Stimulated activated memory B cell treated with anti-CD40 and anti-IgM and Interleukin-4, amounts not matched to agents 10 μg/mL and 1 μg/mL and 100 μg/mL, for 72 hours (primary cell): Measurements from ENCODE around the gene KRT2.

ENCODE experiments used
- ATAC-seq: fragments of 150-1000 bp; cut with Tn5 transposase; 2 replicates; pipeline ENCODE4 v1.10.0; 2021
- H3K27ac Mint-ChIP-seq: one replicate; pipeline ENCODE4 v1.8.0; 2022; ENCODE audit warnings: mild to moderate bottlenecking, mixed read lengths
- H3K27me3 Mint-ChIP-seq: one replicate; pipeline ENCODE4 v1.8.0; 2022; ENCODE audit warnings: mixed read lengths
- H3K36me3 Mint-ChIP-seq: one replicate; pipeline ENCODE4 v1.8.0; 2022; ENCODE audit warnings: mixed read lengths
- H3K4me1 Mint-ChIP-seq: one replicate; pipeline ENCODE4 v1.8.0; 2022; ENCODE audit warnings: mixed read lengths
- H3K4me3 Mint-ChIP-seq: one replicate; pipeline ENCODE4 v1.8.0; 2022; ENCODE audit warnings: mild to moderate bottlenecking, moderate library complexity, mixed read lengths
- H3K9me3 Mint-ChIP-seq: one replicate; pipeline ENCODE4 v1.8.0; 2022; ENCODE audit warnings: mixed read lengths

KRT2 gene

GRCh38 chr12:52630008-52630500 is 22.0 kb downstream of the KRT2 start:
- Mint-ChIP-seq H3K27me3 (peaks cover 26% of the 10 kb centered on the region), H3K9me3 (no peaks in the 10 kb centered on the region), H3K36me3 (no peaks in the 10 kb centered on the region), H3K4me1 (no peaks in the 10 kb centered on the region), H3K27ac (no peak overlapping the region), H3K4me3 (no peak overlapping the region)
- ATAC-seq, result no peak

- Mint-ChIP-seq H3K36me3 (no peaks in the 10 kb centered on the region), H3K4me1 (no peaks in the 10 kb centered on the region), H3K27ac (no peak overlapping the region), H3K9me3 (no peaks in the 10 kb centered on the region), H3K27me3 (peaks cover 24% of the 10 kb centered on the region), H3K4me3 (no peak overlapping the region)
- no peak for ATAC-seq
Measured at GRCh38 chr12:52629281-52630007, 22.6 kb downstream of the KRT2 start.

DNA sequence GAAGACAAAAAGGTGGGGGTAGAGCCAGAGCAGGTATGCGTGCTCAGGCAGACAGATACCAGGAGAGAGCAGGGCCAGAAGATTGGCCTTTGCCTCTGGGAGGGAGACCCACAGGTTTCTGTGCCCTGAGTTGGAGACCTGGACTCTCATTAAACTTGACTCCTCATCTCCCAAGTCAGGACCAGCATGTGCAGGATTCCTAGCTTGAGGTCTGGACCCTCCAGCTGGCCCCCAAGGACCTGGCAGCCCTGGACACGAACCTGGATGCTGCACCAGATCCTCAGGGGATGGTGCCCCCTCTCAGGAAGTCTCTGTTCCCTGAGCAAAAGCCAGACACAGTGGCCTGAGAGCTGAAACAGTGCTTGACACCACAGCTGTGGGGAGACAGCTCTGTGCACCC is 23.2 kb downstream of the KRT2 start:
- Mint-ChIP-seq H3K36me3 (no peaks in the 10 kb centered on the region), H3K27me3 (peaks cover 20% of the 10 kb centered on the region), H3K27ac (no peak overlapping the region), H3K4me3 (no peak overlapping the region), H3K4me1 (no peaks in the 10 kb centered on the region), H3K9me3 (no peaks in the 10 kb centered on the region)
- no peak for ATAC-seq

- no peak overlapping the region for H3K4me3 Mint-ChIP-seq
- ATAC-seq, result no peak
- peaks cover 21% of the 10 kb centered on the region for H3K27me3 Mint-ChIP-seq
- H3K36me3 Mint-ChIP-seq, result no peaks in the 10 kb centered on the region
- H3K9me3 Mint-ChIP-seq, result no peaks in the 10 kb centered on the region
- no peak overlapping the region for H3K27ac Mint-ChIP-seq
- no peaks in the 10 kb centered on the region for H3K4me1 Mint-ChIP-seq
Measured at GRCh38 chr12:52628111-52628507, 23.9 kb downstream of the KRT2 start.

- H3K27ac Mint-ChIP-seq, result no peak overlapping the region
- no peaks in the 10 kb centered on the region for H3K9me3 Mint-ChIP-seq
- H3K4me3 Mint-ChIP-seq, result no peak overlapping the region
- H3K4me1 Mint-ChIP-seq, result no peaks in the 10 kb centered on the region
- peaks cover 26% of the 10 kb centered on the region for H3K27me3 Mint-ChIP-seq
- H3K36me3 Mint-ChIP-seq, result no peaks in the 10 kb centered on the region
- no peak for ATAC-seq
Measured at GRCh38 chr12:52627395-52628110, 24.5 kb downstream of the KRT2 start.

DNA sequence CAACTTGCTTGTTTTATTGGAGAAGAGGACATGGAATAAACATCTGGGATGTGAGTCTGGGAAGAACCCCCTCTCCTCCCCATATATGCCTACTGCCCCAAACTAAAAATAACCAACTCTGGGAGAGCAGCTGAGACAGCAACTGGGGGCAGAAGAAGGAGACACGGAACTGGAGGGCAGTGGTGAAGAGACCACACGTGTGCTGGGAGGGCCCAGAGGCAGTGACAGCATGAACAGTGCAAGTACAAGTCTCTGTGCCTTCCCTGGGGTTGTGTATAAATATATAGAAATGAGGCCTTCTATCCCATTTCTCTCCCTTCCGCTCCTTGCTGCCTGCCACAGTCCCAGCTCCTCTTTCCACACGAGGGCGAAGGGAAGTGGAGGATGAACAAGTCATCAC is 29.7 kb downstream of the KRT2 start:
- Mint-ChIP-seq H3K36me3 (no peaks in the 10 kb centered on the region), H3K27ac (no peak overlapping the region), H3K4me1 (no peaks in the 10 kb centered on the region), H3K4me3 (no peak overlapping the region), H3K9me3 (no peaks in the 10 kb centered on the region), H3K27me3 (peaks cover 41% of the 10 kb centered on the region)
- ATAC-seq, result no peak

- H3K9me3 Mint-ChIP-seq, result no peaks in the 10 kb centered on the region
- H3K36me3 Mint-ChIP-seq, result no peaks in the 10 kb centered on the region
- peaks cover 58% of the 10 kb centered on the region for H3K27me3 Mint-ChIP-seq
- H3K27ac Mint-ChIP-seq, result no peak overlapping the region
- H3K4me3 Mint-ChIP-seq, result no peak overlapping the region
- no peak for ATAC-seq
- H3K4me1 Mint-ChIP-seq, result no peaks in the 10 kb centered on the region
Measured at GRCh38 chr12:52618866-52619265, 33.1 kb downstream of the KRT2 start.

DNA sequence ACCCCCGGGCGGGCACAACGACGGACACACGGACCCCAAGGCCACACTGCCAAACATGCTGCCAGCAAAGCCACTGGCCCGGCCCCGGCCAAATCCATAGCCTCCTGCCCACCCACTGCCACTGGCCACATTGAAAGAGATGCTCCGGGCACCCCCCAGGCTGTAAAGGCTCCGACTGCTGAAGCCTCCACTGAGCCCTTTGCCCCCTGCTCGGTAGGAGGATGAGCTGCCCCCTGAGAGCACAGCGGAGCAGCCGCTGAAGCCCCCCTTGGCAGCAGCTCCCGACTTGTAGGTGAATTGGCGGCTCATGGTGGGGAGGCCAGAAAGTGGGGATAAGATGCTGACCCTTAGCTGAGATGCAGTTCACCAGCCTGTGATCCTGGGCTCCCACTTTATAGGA is 33.8 kb downstream of the KRT2 start, which contains the start of gene KRT73:
Gene KRT73 (minus strand): TSS at position 344 of the 400 bp plus-strand sequence. CDS start 35 bp downstream, at position 309.
- Mint-ChIP-seq H3K9me3 (no peaks in the 10 kb centered on the region), H3K4me1 (no peaks in the 10 kb centered on the region), H3K36me3 (no peaks in the 10 kb centered on the region), H3K27ac (no peak within 1 kb of the TSS), H3K27me3 (peaks cover 58% of the 10 kb centered on the region), H3K4me3 (no peak within 1 kb of the TSS)
- no peak for ATAC-seq

DNA sequence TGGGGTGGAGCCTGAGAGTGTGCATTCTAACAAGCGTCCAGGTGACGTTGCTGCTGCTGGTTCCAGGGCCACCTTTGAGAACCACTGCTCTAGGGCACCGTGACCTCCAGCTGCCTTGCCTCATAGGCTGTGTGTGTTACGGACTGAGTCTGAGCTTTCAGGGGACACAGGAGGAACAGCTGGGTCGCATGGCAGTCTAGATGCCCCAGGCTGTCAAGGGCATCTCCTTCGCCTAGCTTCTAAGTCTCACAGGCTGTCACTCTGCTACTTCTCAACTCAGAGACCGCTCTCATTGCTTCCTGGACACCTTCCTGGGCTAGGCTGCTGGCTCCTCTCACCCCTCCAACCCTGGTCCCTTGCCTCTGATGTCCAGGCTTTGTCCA is 34.6 kb downstream of the KRT2 start:
- Mint-ChIP-seq H3K36me3 (no peaks in the 10 kb centered on the region), H3K9me3 (no peaks in the 10 kb centered on the region), H3K4me1 (no peaks in the 10 kb centered on the region), H3K4me3 (no peak overlapping the region), H3K27ac (no peak overlapping the region), H3K27me3 (peaks cover 50% of the 10 kb centered on the region)
- ATAC-seq, result no peak

DNA sequence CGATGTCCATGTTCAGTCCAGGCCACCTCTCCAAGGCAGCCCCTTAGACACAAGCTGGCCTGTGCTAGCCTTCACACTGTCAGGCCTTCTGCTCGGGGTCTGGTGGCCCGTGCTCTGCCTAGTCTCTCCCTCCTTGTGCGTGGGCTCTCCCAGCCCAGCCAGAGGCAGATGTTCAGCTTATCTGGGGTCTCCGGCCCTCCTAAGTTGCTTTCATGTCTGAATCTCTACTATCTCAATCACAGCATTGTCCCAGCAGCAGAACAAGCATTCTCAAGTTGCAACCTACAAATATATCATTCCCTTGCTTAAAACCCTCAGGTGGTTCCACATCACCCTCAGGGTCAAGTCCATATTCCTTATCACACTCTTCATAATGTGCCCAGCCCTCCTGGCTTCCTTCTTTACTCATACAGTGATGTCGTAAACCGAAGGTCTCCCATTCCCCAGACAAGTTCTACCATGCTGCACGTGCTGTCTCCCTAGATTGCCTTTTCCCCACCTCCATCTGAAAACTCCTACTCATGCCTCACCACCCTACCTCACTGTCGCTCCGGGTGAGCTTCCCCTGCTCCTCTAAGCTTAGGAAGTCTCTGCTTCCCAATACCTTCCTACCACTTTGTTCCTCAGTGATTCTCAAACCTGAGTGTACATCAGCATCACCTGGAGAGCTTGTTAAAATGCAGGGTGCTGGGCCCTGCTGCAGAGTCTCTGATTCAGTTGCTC is 35.2 kb downstream of the KRT2 start:
- Mint-ChIP-seq H3K4me3 (no peak overlapping the region), H3K27ac (no peak overlapping the region), H3K36me3 (no peaks in the 10 kb centered on the region), H3K27me3 (peaks cover 54% of the 10 kb centered on the region), H3K9me3 (no peaks in the 10 kb centered on the region), H3K4me1 (no peaks in the 10 kb centered on the region)
- ATAC-seq, result no peak

DNA sequence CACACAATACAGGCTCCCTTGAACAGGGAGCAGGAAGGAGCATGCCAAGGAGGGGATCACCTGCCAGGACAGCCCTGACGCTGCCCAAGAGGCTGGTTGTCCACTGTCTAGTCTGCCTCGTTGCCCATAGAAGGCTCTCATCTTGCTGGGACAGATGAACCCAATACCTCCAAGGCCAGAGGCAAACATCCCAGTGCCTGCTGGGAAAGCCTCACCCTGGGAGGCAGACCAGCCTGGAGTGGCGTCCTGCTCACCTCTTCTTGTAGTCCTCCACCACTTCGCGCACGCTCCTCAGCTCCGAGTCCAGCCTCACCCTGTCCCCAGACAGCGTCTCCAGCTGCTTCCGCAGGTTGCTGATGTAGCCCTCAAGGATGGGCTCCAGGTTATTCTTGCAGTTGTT is 36.1 kb downstream of the KRT2 start:
- ATAC-seq, result no peak
- no peaks in the 10 kb centered on the region for H3K4me1 Mint-ChIP-seq

GRCh38 chr12:52615208-52615868 is 36.7 kb downstream of the KRT2 start:
- Mint-ChIP-seq H3K9me3 (no peaks in the 10 kb centered on the region), H3K27me3 (peaks cover 54% of the 10 kb centered on the region), H3K36me3 (no peaks in the 10 kb centered on the region), H3K4me1 (no peaks in the 10 kb centered on the region), H3K4me3 (no peak overlapping the region), H3K27ac (no peak overlapping the region)
- ATAC-seq, result no peak

More for the DNA sequence above, 36.1 kb downstream of the KRT2 start:
- no peaks in the 10 kb centered on the region for H3K9me3 Mint-ChIP-seq
- peaks cover 54% of the 10 kb centered on the region for H3K27me3 Mint-ChIP-seq
- H3K4me3 Mint-ChIP-seq, result no peak overlapping the region
- H3K36me3 Mint-ChIP-seq, result no peaks in the 10 kb centered on the region
- H3K27ac Mint-ChIP-seq, result no peak overlapping the region

GRCh38 chr12:52614381-52615207 is 37.4 kb downstream of the KRT2 start:
- H3K27ac Mint-ChIP-seq, result no peak overlapping the region
- H3K27me3 Mint-ChIP-seq, result peaks cover 54% of the 10 kb centered on the region
- H3K9me3 Mint-ChIP-seq, result no peaks in the 10 kb centered on the region
- ATAC-seq, result no peak
- no peak overlapping the region for H3K4me3 Mint-ChIP-seq
- H3K4me1 Mint-ChIP-seq, result no peaks in the 10 kb centered on the region
- no peaks in the 10 kb centered on the region for H3K36me3 Mint-ChIP-seq

- no peak overlapping the region for H3K4me3 Mint-ChIP-seq
- no peaks in the 10 kb centered on the region for H3K36me3 Mint-ChIP-seq
- H3K27me3 Mint-ChIP-seq, result peaks cover 44% of the 10 kb centered on the region
- H3K27ac Mint-ChIP-seq, result no peak overlapping the region
- ATAC-seq, result no peak
- H3K4me1 Mint-ChIP-seq, result no peaks in the 10 kb centered on the region
- no peaks in the 10 kb centered on the region for H3K9me3 Mint-ChIP-seq
Measured at GRCh38 chr12:52613384-52614030, 38.5 kb downstream of the KRT2 start.
